ENCODE measurements around the gene QSOX2.

DNA sequence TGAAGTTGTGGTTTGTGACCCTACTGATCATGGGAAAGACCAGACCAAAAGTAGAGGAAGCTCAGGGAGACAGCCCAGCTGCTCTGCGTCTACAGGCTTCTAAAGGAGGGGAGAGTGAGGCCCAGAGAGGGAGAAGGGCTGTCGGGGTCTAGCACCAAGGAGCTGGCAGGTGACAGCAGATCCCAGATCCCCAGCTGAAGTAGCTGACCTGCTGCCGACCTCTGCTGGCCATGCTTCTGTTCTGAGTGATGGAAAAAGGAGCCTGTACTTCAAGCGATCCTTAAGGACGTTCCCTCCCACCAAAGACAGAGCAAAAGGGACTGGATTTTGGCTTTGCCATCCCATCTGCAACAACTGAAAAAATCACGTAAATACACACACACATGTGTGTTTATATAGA is 22.7 kb upstream of the QSOX2 start:
- TF ChIP-seq OVOL3 (tag by site-specific recombination; IDR thresholded peaks at IDR 0.05) (no peak), ZNF423 (tag by site-specific recombination; IDR thresholded peaks at IDR 0.05) (no peak), KLF1 (tag by site-specific recombination; IDR thresholded peaks at IDR 0.05) (no peak), ZBTB17 (tag by site-specific recombination; IDR thresholded peaks at IDR 0.05) (no peak), ZNF654 (tag by site-specific recombination; IDR thresholded peaks at IDR 0.05; ENCODE audit: low read depth) (no peak), ZNF266 (tag by site-specific recombination; IDR thresholded peaks at IDR 0.05; ENCODE audit: low read depth) (no peak), ZNF585B (tag by site-specific recombination; IDR thresholded peaks at IDR 0.05) (no peak)
- TF ChIP-seq, protein P1, sequence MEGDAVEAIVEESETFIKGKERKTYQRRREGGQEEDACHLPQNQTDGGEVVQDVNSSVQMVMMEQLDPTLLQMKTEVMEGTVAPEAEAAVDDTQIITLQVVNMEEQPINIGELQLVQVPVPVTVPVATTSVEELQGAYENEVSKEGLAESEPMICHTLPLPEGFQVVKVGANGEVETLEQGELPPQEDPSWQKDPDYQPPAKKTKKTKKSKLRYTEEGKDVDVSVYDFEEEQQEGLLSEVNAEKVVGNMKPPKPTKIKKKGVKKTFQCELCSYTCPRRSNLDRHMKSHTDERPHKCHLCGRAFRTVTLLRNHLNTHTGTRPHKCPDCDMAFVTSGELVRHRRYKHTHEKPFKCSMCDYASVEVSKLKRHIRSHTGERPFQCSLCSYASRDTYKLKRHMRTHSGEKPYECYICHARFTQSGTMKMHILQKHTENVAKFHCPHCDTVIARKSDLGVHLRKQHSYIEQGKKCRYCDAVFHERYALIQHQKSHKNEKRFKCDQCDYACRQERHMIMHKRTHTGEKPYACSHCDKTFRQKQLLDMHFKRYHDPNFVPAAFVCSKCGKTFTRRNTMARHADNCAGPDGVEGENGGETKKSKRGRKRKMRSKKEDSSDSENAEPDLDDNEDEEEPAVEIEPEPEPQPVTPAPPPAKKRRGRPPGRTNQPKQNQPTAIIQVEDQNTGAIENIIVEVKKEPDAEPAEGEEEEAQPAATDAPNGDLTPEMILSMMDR (tag by site-specific recombination; IDR thresholded peaks at IDR 0.05), result no peak
- TF ChIP-seq, protein P2, sequence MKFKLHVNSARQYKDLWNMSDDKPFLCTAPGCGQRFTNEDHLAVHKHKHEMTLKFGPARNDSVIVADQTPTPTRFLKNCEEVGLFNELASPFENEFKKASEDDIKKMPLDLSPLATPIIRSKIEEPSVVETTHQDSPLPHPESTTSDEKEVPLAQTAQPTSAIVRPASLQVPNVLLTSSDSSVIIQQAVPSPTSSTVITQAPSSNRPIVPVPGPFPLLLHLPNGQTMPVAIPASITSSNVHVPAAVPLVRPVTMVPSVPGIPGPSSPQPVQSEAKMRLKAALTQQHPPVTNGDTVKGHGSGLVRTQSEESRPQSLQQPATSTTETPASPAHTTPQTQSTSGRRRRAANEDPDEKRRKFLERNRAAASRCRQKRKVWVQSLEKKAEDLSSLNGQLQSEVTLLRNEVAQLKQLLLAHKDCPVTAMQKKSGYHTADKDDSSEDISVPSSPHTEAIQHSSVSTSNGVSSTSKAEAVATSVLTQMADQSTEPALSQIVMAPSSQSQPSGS (tag by site-specific recombination; IDR thresholded peaks at IDR 0.05; ENCODE audit: low read depth), result no peak
- TF ChIP-seq, protein P3, sequence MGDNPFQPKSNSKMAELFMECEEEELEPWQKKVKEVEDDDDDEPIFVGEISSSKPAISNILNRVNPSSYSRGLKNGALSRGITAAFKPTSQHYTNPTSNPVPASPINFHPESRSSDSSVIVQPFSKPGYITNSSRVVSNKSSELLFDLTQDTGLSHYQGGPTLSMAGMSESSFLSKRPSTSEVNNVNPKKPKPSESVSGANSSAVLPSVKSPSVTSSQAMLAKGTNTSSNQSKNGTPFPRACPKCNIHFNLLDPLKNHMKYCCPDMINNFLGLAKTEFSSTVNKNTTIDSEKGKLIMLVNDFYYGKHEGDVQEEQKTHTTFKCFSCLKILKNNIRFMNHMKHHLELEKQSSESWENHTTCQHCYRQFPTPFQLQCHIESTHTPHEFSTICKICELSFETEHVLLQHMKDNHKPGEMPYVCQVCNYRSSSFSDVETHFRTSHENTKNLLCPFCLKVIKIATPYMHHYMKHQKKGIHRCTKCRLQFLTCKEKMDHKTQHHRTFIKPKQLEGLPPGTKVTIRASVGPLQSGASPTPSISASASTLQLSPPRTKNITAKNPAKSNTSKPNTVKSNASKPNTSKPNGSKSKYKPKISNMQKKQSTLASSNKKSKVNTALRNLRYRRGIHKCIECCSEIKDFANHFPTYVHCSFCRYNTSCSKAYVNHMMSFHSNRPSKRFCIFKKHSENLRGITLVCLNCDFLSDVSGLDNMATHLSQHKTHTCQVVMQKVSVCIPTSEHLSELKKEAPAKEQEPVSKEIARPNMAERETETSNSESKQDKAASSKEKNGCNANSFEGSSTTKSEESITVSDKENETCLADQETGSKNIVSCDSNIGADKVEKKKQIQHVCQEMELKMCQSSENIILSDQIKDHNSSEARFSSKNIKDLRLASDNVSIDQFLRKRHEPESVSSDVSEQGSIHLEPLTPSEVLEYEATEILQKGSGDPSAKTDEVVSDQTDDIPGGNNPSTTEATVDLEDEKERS (tag by site-specific recombination; IDR thresholded peaks at IDR 0.05), result no peak

Measured in HEK293 (cell line).